ENCODE measurements around the gene EPS15.

The EPS15 gene

DNA sequence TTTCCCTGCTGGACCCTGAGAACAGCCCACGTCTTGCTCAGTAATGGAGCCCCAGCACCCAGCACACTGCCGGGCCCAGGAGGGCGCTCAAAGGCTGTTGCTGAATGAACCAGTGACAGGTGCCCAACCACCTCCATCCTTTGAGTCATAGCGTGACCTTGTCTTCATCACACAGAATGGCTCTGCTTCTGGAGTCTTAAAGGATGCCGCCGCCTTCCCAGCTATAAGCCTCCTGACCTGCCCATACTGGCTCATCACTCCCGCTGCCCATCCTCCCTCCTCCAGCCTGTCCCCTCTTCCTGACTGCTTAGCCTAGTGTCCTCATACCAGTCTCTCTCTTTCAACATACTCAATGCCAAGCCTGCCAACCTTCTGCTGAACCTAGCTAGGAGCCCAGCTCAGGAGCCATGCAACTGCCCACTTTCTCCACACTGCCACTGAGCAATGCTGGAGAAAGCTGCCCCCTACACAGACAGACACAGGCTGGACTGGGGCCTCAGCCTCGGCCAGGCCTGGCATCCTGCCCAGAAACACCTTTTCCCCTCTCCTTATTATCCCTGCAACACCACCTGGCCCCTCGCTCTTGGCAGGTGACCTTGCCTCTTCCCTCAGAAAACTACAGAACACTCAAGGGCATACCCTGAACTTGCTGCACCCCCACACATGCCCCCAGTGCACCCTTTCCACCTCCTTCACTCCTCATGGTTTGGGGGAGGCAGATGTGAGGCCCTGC is 202.8 kb downstream of the EPS15 start:
- no peak for DNase-seq (ENCODE audit: low spot score)

DNA sequence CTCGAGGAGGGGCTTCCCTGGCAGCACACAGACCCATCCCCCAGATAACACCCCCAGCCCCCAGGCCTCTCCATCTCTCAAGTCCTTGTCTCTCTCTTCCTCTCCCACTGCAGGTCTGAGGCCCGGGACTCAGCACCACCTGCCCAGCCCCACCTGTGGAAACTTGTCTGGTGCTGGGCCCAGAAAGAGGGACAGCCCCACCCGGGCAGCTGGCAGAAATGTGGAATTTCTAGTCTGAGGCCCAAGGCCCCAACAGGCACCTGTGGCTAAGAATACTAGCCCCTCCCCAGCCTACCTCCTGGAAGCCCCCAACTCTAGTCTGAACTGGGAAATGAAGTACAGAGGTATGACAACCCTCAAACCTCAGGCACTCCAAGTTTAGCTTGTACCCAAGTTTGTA is 204.1 kb downstream of the EPS15 start:
- no peak for DNase-seq (ENCODE audit: low spot score)

DNA sequence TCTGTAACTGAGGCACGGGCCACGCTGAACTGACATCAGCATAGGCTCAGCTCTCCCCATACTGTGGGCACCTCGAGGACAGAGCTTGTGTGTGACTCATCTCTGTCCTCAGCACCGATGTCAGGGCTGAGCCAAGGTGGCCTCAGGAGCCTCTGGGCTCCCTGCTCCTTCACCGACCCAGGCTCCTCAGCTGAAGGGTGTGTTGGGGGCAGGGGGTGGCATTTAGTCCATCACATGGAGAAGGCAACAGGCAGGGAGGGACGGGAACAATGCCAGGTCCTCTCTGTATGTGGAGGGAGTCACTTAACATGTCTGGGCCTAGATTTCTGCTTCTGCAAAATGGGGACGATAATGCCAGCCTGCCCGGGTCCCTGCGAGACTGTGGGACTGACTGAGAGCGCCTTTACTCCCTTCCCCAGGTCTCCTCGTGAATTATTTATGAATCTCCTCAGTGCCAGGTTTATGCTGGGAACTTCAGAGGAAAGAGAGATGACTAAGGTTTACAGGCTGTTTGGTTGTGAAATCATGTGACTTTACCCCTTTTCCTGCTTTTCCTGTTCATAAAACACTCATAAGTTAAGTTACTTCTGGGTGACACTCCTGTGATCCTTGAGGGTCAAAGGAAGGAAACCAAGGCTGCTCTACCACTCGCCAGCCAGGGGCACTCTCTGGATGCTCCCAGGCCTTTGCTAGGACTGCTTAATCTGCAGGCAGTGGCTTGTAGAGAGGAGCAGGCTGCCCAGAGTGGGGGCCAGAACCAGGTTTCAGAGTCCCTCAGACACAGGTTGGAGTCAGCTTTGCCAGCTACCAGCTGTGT is 204.9 kb downstream of the EPS15 start:
- no peak for DNase-seq (ENCODE audit: low spot score)

DNA sequence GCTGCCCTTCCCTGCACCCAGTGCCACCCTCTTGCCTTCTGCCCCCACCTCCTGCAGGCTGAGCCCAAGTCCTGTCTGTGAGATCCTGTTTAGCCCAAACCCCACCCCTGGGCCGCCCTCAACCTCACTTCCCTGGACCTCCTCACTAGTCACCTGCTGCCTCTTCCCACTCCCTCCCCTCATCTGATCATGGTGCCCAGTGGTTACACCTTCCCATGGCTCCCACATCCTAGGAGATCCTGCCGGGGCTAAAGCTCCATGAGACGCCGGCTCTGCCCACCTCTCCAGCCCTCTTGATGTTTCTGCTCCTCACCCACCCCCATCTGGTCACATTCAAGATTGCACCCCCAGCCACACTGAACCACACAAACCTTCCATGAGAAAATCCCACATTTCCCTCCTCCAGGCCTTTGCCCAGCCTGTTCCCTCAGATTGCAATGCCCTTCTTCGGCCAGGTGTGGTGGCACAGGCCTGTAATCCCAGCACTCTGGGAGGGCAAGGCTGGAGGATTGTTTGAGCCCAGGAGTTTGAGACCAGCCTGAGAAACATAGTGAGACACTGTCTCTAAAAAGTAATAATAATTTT is 205.7 kb downstream of the EPS15 start:
- no peak for DNase-seq (ENCODE audit: low spot score)

DNA sequence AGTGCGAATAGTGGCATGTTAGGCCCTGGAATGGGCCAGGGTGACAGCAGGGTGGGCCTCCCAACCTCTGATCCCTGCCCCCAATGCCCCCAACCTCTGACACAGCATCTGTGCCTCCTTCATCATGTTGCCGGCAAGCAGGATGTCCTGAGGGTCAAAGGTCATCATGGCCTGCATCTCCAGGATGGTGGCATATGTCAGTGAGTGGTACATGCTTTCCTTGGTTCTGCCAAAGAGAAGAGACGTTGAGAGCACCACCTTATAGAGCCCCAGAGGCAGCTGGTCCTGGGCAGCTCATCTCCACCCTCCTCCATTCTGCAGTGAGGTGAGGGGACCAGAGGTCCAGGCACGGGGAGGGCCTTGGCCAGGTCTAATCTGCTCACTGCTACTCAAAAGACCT is 206.3 kb downstream of the EPS15 start:
- DNase-seq (ENCODE audit: low spot score): no peak

DNA sequence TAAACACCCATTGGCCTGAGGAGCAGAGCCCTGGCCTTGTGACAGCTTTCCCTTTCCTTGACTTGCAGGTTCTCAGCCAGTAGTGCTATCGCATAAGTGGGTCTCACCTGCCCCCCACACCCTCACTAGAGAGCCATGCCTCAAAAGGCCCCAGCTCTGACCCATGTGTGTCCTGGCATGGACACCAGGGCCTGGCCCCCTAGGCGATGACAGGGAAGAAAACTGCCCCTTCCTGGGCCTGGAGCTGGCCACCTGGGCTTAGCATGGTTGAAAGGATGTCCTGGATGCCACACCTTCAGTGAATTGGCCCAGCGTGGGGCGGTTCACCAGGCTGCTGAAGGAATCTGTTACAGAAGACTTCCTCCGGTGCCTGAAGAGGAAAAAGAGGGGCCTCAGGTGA is 207.2 kb downstream of the EPS15 start:
- no peak for DNase-seq (ENCODE audit: low spot score)

DNA sequence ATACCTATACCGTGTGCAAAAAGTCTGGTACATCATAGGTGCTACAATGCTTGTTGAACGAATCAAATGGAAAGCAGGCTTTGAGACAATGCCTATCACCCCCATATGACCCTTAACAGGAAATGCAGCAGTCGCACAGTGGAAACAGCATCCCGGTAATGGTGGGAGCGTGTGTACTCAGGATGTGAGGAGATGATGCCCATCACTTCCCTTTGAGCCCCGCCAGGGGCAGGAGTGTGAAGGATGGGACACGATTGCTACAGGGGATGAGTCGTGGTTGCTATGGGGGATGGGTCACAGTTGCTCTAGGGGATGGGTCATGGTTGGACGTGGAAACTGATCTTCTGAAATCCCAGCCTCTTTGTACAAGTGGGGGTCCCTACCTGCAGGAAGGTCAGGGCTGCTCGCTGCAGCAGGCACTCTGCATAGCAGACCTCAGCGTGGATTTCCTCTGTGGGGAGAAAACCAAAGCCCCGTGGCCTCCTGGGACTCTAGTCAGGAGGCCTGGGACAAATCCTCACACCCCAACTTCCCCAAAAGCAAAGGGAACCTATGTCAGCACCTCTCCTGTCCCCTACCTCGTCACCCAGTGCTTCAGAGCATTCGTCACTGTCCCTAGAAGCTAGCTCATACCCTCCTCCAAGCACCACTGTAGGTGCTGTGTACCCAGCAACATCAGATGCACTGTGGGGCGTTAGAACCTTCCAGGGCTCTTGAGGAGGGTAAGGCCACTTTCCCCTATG is 208.0 kb downstream of the EPS15 start:
- DNase-seq (ENCODE audit: low spot score): no peak

DNA sequence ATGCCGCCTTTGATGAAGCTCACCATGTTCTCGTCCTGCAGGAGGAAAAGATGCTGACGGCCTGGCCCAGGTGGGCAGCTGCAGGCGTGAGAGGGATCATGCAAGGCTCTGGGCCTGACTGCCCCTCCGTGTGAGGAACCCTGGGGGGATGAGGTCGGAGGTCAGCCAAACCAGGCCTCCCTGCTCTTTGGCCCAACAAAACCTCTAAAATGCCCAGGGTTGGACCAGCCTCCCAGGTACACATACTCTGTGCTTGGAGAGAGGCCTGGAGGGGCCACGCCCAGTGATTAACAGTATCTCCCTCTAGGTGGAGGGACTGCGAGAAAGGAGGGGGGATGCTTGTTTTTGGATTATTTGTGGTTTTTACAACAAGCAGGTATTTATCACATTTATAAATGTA is 209.8 kb downstream of the EPS15 start:
- no peak for DNase-seq (ENCODE audit: low spot score)

DNA sequence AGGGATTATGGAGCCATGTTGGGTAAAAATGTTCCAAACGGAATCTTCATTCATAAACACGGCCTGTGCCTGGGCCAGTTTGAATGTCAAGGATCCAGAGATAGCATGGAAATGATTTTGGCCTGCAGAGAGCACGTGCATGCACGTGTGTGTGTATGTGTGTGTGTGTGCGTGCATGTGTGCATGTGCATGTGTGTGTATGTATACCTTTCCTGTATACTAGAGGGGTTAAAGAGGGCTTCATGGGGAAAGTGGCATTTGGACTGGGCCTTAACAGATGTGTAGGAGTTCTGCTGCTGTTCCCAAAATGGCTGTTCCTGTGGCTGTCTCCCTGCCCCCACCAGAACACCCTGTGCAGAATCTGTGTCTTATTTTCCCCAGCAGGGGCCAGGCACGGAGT is 210.4 kb downstream of the EPS15 start:
- DNase-seq (ENCODE audit: low spot score): no peak

DNA sequence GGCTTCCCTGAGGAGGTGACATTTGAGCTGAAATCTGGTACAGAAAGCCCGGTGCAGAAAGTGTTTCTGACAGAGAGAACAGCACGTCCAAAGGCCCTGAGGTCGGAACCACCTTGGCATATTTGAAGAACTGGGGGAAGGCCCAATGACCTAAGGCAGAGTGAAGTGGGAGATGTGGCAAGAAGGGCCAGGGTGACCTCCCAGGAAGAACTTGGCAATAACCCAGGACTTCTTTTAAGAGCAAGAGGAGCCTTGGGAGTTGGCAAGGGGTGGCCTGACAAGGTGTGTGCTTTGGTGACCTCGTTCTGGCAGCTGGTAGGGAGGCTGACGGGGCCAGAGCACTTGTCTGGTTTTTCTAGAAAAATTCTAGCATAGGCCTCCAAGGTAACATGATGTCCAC is 212.1 kb downstream of the EPS15 start:
- no peak for DNase-seq (ENCODE audit: low spot score)

DNA sequence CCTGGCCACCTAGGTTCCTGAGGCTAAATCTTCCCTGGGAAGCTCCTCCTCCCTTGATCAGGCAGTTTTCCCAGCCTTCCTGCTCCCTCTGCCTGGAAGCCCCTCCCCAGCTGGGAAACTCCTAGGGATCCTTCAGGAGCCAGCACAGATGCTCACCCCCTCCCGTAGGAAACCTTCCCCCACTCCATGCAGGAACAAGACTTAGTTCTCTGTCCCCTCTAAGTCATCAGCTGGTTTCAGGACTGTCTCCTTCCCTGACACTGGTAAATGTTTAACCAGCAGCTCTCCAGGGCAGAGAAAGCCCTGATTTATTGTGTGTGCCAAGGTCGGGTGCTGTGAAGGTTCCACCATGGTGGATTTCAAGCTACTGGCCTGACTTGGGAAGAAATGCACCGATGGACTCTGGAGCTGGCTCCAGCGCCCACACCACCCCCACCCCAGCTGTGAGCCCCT is 213.7 kb downstream of the EPS15 start:
- no peak for DNase-seq (ENCODE audit: low spot score)

DNA sequence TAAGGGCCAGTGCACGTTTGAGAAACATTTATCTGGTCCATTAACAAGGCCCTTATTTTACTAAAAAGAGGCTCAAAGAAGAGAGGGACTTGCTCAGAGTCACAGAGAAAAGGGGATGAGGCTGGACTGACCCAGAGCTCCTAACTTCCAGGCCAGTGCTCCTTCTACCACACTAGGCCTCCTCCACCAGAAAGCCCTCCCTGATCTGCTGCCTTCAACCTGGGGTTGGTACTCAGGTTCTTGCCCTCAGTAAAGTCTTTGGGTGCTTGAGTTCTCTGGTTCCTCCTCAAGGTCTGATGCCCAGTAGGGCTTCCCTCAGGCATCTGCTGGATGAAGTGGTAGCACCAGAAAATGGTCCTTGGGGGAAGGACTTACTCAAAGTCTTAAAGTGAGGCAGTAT is 214.7 kb downstream of the EPS15 start:
- DNase-seq (ENCODE audit: low spot score): no peak
